ENCODE data around the gene MTRFR.
A peak's percentile ranks its signal among the peaks of the same experiment; 100 is the strongest.
"Not testable (repeated sequence)": the region's sequence is repeated elsewhere in the genome, so short reads cannot be mapped to it uniquely, and the experiment has no call there.

Gene MTRFR

DNA sequence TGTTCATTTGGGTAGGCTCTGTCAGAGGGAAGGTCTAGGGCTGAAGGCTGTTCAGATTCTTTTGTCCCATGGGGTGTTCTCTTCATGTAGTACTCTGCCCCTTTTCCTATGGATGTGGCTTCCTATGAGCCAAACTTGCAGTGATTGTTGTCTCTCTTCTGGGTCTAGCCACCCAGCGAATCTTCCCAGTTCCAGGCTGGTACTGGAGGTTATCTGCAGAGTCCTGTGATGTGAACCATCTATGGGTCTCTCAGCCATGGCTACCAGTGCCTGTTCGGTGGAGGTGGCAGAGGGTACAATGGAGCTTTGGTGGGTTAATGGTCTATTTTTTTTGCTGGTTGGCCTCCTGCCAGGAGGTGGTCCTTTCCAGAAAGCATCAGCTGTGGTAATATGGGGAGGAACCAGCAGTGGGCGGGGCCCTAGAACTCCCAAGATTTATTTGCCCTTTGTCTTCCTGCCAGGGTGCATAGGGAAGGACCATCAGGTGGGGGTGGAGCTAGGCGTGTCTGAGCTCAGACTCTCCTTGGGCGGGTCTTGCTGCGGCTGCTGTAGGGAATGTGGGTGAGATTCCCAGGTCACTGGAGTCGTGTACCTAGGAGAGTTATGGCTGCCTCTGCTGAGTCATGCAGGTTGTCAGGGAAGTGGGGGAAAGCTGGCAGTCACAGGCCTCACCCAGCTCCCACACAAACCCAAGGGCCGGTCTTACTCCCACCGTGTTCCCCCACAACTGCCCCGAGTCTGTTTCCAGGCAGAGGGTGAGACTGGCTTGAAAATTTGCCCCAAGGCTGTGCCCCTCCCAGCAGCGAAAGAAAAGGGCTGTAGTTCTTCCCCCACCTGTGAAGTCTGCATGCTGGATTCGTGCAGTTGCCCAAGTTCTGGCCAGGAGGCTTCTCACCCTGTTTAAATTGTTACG lies 17.5 kb downstream of the MTRFR start:
- DNase-seq = no peak

DNA sequence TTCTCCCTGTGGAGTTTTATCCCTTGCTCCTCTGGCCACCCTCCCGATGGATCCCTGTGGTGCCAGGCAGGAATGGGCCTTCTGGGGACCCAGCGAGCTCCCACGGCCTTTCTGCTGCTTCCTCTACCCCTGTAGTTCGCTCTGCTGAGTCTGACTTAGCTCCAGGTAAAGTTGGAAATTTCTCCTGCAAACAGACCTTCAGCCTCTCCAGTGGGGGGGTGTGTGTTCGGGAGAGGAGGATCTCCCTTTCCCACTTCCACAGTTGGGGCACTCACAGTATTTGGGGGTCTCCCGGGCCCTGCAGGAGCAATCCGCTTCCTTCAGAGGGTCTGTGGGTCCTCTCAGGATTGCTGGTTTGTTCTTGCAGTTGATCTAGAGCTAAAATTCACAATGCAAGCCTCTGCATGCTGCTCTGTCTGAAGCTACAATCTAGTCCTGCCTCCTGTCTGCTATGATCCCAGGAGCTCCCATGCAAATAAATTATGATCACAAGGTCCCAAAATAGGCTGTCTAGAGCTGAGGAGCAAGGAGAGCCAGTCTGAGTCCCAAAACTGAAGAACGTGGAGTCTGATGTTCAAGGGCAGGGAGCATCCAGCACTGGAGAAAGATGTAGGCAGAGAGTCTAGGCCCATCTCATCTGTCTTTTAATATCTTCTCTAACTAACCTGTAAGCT lies 18.3 kb downstream of the MTRFR start:
- no peak for DNase-seq

DNA sequence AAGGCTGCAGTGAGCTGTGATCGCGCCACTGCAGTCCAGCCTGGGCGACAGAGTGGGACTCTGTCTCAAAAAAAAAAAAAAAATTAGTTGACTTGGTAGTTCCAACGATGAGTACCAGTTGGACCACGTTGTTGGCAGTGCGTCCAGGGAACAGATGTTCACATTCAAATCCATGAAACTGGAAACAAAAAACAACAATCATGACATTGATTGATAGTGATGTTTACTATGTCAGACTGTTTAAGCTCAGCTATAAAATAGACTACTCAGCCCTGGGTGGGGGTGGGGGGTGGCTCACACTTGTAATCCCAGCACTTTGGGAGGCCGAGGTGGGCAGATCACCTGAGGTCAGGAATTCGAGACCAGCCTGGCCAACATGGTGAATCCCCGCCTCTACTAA lies 19.1 kb downstream of the MTRFR start:
- DNase-seq = not testable (repeated sequence)

DNA sequence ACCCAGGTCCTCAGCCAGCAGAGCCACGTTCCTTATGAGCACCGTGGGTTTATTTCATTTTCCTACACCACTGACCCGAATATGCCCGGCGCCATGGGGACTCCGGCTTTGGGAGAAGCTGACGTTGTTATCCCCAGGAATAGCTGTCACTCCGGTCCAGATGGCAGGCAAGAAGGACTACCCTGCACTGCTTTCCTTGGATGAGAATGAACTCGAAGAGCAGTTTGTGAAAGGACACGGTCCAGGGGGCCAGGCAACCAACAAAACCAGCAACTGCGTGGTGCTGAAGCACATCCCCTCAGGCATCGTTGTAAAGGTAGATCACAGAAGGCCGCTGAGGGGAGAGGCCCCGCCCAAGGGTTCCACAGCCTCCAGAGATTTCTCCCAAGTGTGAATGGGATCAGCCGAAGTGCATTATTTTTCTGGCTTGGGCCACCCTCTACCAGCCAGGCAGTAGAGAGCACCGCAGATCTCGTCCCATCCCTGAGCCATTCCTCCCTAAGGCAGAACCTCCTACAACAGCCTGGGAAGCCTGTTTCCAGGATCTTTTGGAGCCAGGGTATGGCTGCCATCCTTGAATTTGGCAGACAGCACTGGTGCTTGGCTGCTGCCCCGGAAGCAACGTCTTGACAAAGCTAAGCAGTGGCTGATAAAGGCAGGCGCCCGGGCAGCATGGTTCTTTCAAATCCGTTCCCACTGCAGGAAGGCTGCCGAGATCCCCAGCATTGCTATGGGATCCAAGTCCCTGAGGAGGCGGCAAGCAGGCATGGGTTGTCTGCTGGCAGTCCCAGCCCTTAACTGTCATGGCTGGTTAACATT lies 20.6 kb downstream of the MTRFR start:
- DNase-seq = no peak

DNA sequence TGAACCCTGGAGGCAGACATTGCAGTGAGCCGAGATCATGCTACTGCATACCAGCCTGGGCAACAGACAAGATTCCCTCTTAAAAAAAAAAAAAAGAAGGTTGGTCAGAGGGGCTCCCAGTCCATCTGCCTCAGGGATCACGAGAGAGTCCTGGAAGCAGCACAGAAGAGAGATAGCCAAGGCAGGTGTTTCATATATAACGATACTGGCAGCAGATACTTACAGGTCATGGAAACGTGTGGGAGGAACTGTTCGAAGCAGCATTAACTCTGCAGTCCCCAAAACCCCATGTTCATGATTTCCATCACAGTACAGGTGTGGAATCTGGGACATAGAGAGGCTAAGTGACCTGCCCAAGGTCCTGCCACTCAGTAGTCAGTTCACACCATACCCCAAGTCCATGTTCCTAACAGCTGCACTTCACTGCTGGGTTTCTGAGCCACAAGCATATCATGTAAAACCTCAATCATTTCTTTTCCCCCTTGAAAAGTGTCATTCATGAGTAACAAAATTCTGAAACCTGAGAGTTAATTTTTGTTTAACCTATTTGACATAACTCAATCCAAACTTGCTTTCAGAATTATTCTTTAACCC lies 21.7 kb downstream of the MTRFR start:
- DNase-seq = no peak

DNA sequence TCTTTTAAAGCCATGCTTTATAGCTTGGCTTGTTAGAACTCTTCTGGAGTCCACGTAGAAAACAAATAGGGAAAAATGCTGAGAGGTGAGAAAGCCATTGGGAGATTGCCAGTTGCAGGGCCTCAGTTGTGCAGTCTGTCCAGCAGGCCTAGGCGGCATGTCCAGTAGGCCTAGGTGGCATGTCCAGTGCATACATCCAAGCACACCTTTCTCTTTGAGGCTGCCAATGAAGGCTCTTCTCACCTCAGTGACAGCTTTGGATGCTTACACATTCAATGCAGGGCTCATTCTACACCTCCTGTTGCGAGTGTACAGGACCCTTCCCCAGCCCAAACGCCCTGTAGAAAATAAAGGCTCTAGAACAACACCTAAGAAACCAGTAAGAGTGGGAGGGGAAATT lies 25.4 kb downstream of the MTRFR start:
- no peak for DNase-seq

DNA sequence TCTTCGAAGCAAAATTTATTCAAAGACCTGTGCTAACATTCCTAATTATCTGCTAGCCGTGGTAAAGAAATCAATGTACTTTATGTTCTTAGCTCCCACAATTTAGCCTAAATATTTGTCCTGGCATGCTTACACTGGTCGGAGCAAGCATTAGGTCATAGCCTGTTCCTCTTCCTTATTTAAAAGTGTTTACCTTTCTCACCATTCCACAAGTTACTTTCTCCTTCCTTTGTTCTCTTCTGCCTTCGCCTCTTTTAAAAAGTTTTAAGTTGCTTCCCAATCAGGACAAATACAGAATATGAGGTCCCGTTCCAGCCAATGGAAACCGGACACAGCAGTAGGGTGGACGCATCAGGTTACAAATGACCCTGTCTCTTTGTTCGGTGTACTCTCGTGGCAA lies 26.8 kb downstream of the MTRFR start:
- no peak for DNase-seq

DNA sequence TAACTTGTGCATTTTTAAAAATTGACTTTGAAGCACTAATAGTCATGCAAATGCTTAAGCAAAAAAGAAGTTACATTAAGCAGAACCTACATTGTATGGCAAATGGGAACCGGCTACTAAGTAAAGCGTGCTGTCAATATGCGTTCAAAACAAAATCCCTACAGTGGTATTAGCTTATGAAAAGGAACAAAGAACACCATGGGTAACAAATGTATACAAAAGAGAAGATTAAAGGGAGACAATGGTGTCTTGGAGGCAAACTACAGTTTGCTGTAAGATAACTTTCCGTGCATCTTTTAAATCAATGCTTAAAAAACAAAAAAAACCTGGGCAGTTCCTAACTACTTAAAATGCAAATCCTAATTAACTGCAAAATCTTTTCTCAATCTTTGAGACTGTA lies 28.0 kb downstream of the MTRFR start:
- DNase-seq = no peak

DNA sequence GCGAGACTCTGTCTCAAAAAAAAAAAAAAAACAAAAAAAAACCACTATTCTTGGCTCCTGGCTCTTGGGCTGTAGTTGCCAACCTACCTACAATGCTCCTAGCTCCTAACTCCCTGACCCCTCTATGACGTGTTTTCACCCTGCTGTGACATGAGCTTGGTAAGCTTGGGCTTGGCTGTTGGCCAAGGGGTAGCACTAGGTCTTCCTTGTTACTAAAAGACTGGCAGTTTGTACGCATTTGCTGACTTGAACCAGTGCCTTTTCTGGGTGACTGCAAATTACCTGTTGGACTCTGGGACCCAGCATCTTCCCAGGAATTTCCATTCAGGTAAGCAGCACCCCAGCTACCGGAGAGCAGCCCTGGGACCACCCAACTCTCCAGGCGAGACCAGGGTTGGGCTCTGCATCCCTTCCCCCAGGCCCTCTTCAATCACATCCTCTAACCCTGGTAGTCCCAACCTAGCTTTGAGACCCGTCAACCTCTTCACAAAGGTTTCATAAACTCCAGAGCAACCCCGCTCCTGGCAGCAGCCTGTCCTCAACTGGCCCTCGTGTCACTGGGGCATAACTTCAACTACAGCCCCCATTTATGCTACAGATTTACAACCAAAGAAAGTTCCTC lies 30.1 kb downstream of the MTRFR start:
- DNase-seq = no peak

DNA sequence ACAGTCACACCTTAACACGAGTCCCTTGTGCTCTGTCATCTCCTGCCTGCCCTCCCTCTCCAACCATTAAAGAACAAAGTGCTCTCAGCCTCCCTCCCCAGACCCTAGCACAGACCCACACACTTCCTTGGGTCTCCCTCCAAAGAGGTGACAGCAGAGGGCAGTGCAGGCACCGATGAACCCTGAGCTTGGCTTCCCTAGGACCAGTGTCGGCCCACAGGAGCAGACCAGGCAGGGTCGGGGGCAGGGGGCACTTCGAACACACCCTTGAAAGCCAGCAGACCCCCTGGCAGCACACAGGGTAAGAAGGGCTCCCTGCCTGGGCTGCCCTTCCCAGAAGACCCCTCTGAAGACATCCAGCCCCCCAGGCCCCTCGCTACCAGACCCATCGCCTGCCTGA lies 31.4 kb downstream of the MTRFR start:
- DNase-seq = peak; percentile 47

DNA sequence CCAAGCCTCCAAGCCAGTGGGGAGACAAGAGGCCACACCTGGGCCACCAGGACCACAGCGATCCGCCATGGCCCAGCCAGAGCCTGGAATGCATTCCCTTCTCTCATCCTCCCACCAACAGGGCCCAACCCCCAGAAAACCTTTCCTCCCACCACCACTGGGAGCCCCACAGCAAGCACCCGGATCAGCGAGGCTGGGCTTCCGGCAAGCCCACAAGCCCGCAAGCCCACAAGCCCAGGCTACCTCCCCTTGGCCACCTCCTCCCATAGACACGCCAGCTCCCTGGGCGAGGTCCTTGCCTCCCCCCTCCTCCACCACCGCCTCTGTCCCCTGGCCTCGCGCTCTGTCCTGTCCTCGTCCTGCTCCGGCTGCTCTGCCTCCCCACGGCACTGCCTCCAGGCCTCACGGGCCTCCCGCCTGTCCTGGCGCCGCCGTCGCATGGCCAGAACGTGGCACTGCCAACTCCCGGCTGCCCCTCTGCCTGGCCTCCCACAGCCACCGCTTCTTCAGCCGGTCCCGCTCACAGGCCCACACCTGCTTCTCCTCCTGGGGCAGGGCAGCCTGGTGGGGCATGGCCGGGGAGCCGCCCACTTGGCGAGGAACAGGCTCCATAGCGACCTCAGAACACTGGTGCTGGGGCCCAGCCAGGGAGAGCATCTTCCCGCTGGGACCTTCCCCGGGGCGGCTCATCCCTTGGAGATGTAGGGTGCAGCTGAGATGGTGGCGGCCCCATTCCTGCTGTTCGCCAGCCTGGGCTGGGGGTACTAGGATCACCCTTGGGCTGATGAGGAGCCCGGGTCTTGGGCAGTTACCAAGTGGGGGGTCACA lies 32.8 kb downstream of the MTRFR start:
- DNase-seq = no peak

DNA sequence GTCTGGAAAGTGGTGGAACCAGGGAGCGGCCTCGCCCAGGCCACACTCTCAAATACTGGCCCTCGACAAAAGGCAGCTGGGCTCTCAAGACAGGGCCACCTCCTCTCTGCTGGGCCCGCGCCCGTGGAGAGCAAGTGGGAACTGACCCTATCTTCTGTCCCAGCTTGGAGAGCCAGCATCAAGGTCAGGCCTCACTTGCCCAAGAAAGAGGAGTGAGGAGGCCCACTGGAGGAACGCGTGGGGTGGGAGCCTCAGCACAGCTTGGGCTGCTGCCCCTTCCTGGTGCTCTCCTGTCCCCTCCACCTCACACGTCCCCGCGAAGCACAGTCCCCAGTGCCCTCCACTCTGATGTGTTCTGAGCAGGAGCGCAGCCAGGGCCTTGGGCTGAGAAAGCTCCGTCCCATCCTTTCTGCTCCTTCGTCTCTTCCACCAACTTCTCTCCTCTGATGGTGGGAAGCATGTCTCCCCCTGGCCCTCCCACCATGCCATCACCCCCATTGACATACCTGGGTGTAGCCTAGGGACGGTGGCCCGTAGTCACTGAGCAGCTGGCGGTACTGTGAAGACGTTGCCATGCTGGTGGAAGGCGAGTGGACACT lies 33.5 kb downstream of the MTRFR start:
- no peak for DNase-seq

DNA sequence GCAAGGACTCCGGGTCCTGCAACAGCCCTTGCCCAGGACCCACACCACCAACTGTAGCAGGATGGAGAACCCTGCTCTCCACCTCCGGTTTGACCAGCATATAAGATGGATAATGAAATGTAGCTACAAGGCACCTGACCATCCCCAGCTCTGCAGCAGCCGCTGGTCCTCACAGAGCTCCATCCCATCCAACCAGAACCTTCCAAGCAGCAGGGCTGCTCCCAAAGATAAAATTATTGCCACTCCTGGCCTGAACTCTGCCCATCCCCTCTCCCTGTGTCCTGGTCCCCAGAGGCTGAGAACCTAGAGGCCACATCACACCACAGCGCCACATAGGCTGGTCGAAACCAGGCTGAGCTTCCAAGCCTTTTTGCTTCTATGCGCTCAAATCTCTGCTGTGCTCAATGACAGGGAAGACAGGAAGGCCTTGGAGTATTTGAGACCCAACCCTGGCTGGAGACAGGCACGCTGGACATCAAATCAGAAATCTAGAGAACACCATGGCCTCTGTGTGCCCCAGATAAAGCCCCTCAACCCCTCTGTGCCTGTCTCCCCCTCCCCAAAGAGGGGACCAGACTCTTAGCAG lies 34.2 kb downstream of the MTRFR start:
- no peak for DNase-seq

DNA sequence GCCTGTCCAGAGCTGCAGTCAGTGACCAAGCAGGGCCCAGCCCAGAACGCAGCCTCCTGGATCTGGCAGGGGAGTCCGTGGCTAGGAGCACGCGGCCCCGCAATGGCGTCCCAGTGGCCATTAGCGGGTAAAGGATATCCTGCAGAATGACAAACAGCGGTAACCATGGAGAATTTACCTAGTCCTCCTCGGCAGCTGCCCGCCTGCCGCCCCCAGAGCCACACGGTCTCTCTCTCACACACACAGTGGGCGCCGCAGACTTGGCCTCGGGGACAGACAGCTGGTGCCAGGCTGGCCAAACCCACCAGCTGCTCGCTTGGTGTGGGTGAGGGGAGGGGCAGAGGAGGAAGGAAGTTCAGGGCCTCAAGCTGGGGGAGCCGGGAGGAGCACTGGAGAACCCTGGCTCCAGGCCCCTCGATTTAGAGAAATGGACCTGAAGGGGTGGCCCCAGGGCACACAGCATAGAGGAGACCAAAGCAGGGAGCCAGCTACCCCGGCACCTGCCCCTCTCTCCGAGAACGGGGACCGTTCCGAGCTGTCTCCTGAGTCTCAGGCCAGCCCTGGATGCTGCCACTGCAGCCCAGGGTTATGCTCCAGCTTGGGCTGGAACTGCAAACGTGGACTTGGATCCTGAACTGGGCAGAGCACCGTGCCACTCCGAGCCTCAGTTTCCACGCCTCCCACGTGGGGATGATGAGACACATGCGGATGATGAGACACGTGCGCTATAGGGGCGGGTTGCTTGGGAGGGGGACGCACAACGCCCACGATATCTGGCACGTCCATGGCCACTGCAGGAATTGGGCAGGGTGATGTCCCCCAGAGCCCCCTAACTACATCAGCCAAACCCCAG lies 35.0 kb downstream of the MTRFR start:
- peak; percentile 68 for DNase-seq

DNA sequence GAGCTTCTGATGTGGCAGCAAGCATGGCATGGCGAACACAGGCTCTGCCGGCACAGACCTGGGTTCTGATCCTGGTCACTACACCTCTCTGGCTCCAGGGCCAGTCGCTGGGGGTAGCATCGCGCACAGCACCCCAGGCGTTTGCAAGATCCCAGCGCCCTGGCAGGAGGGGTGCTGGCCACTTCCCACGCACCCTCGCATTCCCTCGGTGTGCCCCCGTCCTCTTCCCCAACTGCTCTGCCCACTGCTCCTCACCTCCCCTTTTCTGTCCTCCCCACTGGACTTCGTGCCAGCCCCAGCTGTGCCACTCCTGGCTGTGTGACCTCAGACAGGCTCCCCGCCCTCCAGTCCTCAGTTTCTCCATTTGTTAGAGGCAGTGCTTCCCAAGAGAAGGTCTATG lies 35.6 kb downstream of the MTRFR start:
- DNase-seq = no peak

DNA sequence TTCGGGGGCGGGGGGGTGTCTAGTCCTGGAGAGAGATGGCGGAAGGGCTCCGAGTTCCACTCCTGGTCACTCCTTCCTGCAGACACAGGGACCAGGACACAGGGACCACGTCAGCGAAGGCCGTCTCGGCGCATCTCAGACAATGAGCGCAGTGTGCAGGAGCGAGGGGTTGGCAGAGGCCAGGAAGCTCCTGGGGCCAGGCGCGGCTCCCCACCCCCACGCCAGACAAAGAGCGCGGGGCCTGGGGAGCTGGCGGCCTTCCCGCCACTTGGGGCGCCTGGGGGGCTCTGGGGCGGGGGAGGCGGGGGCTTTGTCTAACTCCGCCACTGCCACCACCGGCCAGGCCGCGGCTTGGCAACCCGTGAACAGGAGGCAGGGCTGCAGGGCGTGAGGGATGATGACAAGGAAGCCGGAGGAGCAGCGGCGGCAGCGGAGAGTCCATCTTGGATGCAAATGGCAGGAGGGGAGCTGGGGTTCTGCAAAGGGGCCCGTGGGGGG lies 36.2 kb downstream of the MTRFR start:
- DNase-seq = peak; percentile 90

DNA sequence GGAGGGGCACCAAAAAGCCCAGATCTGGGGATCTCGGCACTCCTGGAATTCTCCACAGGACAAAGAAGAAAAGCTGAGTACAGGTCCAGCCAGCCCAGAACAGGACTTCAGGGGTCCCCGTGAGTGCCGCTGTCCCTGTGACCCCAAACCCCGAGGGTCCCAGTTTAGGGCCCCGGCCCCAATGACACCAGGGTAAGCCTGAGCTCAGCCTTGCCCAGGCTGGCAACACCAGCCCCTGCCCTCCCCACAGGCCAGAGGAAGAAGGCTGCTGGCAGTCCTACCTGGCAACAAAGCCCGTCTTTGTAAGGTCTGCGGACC lies 36.6 kb downstream of the MTRFR start:
- no peak for DNase-seq

DNA sequence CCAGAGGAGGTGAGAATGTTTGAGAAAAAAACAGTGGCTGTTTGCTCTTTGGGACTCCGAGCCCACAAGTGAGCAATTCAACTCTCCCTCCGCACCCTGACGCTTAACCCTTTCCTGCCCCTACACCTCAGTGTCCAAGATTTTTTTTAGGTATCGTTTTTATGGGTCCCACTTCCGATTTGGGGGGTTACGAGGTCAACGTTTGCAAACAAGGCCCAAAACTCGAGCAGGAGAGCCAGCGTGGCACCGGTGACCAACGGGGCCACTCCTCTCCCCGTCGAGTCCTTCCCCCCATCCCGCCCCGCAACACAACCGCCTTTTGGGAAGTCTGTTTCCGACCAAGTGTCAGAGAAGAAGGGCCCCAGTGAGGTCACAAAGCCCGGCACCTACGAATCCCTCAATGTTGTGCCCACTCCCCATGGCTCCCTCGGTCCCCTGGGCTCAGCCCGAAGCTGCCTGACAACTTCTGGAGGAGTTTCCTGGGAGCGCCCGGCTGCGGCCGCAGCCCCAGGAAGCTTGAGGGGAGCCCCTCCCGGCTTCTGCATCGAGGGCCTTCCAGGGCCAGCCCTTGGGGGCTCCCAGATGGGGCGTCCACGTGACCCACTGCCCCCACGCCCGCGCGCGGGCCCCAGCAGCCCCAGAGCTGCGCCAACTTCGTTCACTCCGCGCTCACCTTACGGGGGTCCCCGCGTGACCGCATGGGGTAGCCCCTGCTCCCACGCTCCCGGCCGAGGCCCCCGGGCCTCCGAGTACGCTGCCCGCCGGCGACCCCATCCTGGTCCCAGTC lies 37.2 kb downstream of the MTRFR start:
- DNase-seq = peak; percentile 55
